Measurements from ENCODE around the gene PTGFRN.

Gene PTGFRN

DNA sequence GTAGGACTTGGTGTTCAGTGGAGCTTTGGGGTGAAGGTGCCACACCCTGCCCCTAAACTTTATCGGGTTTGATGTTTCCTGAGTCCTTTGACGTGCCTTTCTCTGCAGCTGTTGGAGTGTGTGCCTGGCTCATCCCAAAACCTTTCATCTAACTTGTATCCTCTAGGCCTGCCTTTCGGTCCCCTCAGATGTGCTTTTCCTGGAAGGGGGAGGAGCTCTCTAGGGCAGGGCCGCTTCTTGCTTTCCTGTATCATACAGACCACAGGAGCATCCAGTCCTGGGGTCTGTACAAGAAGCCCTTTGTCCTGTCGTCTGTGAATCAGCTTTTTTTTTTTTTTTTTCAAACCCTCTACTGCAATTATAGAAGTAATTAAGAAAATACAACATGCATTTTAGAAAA, 35.7 kb downstream of the PTGFRN start:
- H3K4me3 ChIP-seq (ENCODE audit: low read length) = no peak overlapping the region
- TF ChIP-seq, protein P1, sequence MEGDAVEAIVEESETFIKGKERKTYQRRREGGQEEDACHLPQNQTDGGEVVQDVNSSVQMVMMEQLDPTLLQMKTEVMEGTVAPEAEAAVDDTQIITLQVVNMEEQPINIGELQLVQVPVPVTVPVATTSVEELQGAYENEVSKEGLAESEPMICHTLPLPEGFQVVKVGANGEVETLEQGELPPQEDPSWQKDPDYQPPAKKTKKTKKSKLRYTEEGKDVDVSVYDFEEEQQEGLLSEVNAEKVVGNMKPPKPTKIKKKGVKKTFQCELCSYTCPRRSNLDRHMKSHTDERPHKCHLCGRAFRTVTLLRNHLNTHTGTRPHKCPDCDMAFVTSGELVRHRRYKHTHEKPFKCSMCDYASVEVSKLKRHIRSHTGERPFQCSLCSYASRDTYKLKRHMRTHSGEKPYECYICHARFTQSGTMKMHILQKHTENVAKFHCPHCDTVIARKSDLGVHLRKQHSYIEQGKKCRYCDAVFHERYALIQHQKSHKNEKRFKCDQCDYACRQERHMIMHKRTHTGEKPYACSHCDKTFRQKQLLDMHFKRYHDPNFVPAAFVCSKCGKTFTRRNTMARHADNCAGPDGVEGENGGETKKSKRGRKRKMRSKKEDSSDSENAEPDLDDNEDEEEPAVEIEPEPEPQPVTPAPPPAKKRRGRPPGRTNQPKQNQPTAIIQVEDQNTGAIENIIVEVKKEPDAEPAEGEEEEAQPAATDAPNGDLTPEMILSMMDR (conservative IDR thresholded peaks at IDR 0.05; ENCODE audit: low read length) = no peak
- DNase-seq (ENCODE audit: low read depth) = no peak

DNA sequence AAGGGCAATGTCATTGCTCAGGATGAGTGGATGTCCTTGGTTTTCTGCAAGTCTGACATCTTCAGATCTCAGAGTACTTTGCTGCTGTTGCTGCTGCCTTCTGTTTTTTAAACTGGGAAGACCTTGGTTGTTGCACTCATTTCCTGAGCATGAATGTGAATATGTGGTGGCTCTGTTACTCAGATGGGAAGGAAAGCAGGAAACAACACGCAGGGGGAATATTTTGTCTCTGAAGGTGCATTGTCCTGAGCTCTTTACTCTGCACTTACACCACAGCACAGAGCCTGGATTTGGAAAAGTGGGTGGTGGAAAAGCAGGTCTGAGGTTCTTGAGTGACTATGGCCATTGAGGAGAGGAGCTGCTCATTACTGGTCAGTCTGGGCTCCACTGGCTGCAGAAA, 36.3 kb downstream of the PTGFRN start:
- no peak for DNase-seq (ENCODE audit: low read depth)
- TF ChIP-seq, protein P1 (conservative IDR thresholded peaks at IDR 0.05; ENCODE audit: low read length) = no peak

DNA sequence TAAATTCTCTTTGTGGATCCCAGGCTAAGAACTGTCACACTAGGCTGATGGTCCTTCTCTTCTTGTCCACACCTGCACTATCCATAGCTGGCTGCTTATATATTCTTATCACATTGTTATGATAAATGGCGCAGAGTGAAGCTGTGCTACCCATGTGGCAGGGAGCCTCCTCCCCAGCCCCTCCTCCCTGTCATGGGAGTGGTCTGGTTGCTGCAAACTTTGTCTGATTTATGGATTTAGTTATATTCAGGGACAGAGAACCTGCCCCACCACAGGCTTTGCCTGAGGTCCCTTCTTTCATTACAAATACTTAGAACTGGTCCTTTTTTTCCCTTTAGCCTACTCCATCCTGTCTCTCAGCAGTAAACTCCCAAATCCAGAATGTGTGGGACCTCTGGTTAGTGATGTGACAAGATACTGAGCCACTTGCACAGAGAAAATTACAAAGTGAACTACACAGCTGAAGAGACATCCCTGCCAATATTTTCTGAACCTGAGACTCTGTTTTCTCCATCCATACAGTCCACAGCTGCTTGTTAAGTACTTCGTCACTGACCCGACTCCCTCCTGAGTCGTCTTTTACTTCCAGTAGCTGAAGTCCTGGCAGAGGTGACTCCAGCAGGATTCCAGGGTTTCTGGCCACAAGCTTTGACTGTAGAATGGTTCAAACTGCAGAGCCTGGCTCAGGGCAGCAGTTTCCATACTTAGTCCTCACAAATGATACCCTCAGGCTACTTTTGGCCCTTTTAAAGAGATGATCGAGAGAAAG, 37.6 kb downstream of the PTGFRN start:
- no peak overlapping the region for H3K4me3 ChIP-seq (ENCODE audit: low read length)
- TF ChIP-seq, protein P1 (conservative IDR thresholded peaks at IDR 0.05; ENCODE audit: low read length) = no peak
- DNase-seq (ENCODE audit: low read depth) = no peak

More for the DNA sequence above, 36.3 kb downstream of the PTGFRN start:
- no peak overlapping the region for H3K4me3 ChIP-seq (ENCODE audit: low read length)

DNA sequence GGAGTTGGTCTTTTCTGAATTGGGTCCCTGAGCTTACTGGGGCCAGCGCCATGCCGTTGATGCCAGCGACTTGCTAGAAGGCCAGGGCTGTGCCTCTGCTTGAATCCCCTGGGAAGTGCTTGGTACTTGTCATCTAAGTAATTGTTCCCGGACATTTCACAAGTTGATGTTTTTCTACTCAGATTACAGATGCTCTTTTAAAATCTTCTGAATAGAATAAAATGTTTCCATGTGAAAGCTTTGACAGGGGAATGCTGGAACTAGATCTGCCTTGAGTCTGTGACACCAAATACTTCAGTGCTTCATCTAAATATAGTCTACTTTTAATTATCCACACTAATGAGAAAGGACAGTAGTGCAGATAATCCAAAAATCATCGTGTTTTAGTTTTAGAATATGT, 38.3 kb downstream of the PTGFRN start:
- TF ChIP-seq, protein P1 (conservative IDR thresholded peaks at IDR 0.05; ENCODE audit: low read length) = no peak
- DNase-seq (ENCODE audit: low read depth) = no peak
- H3K4me3 ChIP-seq (ENCODE audit: low read length) = no peak overlapping the region

DNA sequence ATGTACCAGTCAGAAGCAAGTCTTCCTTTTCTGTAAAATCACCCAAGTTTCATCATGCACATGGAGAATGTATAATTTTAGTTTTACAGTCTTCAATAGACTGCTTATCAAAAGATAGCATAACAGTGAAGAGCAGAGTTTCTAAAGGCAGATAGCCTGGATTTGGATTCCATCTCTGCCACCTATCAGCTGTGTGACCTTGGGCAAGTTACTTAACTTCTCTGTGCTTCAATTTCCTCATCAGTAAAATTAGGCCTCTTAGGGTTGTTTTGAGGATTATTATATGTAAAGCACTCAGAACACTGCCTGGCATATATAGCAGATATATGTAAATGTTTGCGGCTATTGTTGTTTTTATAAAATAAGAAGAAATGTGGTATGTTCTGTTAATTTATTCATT, 38.9 kb downstream of the PTGFRN start:
- no peak for DNase-seq (ENCODE audit: low read depth)
- no peak overlapping the region for H3K4me3 ChIP-seq (ENCODE audit: low read length)
- TF ChIP-seq, protein P1 (conservative IDR thresholded peaks at IDR 0.05; ENCODE audit: low read length) = no peak

DNA sequence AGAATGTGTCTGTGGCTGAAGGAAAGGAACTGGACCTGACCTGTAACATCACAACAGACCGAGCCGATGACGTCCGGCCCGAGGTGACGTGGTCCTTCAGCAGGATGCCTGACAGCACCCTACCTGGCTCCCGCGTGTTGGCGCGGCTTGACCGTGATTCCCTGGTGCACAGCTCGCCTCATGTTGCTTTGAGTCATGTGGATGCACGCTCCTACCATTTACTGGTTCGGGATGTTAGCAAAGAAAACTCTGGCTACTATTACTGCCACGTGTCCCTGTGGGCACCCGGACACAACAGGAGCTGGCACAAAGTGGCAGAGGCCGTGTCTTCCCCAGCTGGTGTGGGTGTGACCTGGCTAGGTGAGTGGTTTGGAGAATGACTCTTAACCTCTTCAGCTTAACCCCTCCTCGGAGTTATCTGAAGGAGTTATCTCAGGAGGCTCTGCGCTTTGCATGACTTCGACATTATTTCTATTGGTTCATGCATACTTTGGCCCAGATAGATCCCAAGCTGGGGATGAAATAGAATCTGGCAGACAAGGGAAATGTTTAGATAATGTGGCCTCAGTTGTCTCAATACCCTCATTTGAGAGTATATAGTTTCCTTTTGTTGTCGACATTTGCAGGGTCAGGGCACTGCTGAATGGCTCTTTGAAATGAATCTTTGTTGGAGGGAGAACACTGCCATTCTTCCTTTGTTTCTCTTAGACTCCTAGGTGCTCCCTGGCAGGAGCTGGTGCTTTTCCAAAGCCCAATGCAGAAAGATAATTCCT, 39.7 kb downstream of the PTGFRN start:
- no peak for DNase-seq (ENCODE audit: low read depth)
- H3K4me3 ChIP-seq (ENCODE audit: low read length) = no peak overlapping the region
- TF ChIP-seq, protein P1 (conservative IDR thresholded peaks at IDR 0.05; ENCODE audit: low read length) = no peak

All from AG10803 (cell line).